HL-60/S4 treated with phorbol 12-myristate 13-acetate at 8.2 ng/mL for 4 days and 3 days (cell line): ENCODE data around the gene EXOSC9.

ENCODE experiments used
- in situ Hi-C: fragments of 300-500 bp; cut with MboI; formaldehyde crosslinking; loops from 2 replicates; pipeline ENCODE4 v1.15.0; 2022; ENCODE audit warnings: low sequenced_read_pairs

Gene EXOSC9

GRCh38 chr4:121788896-121789295 lies 12.2 kb upstream of the EXOSC9 start:
- in situ Hi-C loops, result no loop called here

GRCh38 chr4:121789455-121789854 lies 11.7 kb upstream of the EXOSC9 start:
- in situ Hi-C loops, result no loop called here

- in situ Hi-C loops, result no loop called here
Measured at GRCh38 chr4:121789960-121790829, 10.9 kb upstream of the EXOSC9 start.

- in situ Hi-C loops, result no loop called here
Measured at GRCh38 chr4:121790976-121791375, 10.1 kb upstream of the EXOSC9 start.

- in situ Hi-C loops, result no loop called here
Measured at GRCh38 chr4:121791481-121791880, 9.6 kb upstream of the EXOSC9 start.

GRCh38 chr4:121792966-121793365 lies 8.2 kb upstream of the EXOSC9 start:
- in situ Hi-C loops, result no loop called here

- in situ Hi-C loops, result no loop called here
Measured at GRCh38 chr4:121794505-121795188, 6.5 kb upstream of the EXOSC9 start.

GRCh38 chr4:121796283-121796682 lies 4.8 kb upstream of the EXOSC9 start:
- in situ Hi-C loops, result no loop called here

- in situ Hi-C loops, result no loop called here
Measured at GRCh38 chr4:121799208-121799823, 1.8 kb upstream of the EXOSC9 start.

GRCh38 chr4:121799867-121800501 lies 1.1 kb upstream of the EXOSC9 start:
- in situ Hi-C loops, result no loop called here

GRCh38 chr4:121800638-121800960 lies 524 bp upstream of the EXOSC9 start:
- in situ Hi-C loops, result no loop called here

GRCh38 chr4:121801715-121802075 lies 572 bp downstream of the EXOSC9 start:
- in situ Hi-C loops, result no loop called here

- in situ Hi-C loops, result no loop called here
Measured at GRCh38 chr4:121806411-121806810, 5.3 kb downstream of the EXOSC9 start.

- in situ Hi-C loops, result no loop called here
Measured at GRCh38 chr4:121811122-121811521, 10.0 kb downstream of the EXOSC9 start.

- in situ Hi-C loops, result no loop called here
Measured at GRCh38 chr4:121814756-121815155, 13.6 kb downstream of the EXOSC9 start.

- in situ Hi-C loops, result no loop called here
Measured at GRCh38 chr4:121817006-121817405, 15.9 kb downstream of the EXOSC9 start.

GRCh38 chr4:121817701-121818100 lies 16.6 kb downstream of the EXOSC9 start:
- in situ Hi-C loops, result no loop called here

- in situ Hi-C loops, result no loop called here
Measured at GRCh38 chr4:121818215-121818614, 17.1 kb downstream of the EXOSC9 start.

GRCh38 chr4:121819216-121819965 lies 18.3 kb downstream of the EXOSC9 start:
- in situ Hi-C loops, result no loop called here

- in situ Hi-C loops, result no loop called here
Measured at GRCh38 chr4:121822047-121822446, 20.9 kb downstream of the EXOSC9 start.
